HFFc6 (cell line): ENCODE results near the gene ACTN1. TPM values are rescaled to one million over a fixed set of nuclear protein-coding genes. Genes with fewer than 3 reads are reported as not detected.

Experiments used
- DNase-seq: peaks from one replicate; pipeline ENCODE4 v3.0.0-alpha.2; 2018
- H3K27ac Mint-ChIP-seq: 2 replicates; pipeline ENCODE4 v1.8.0; 2020; ENCODE audit warnings: mild to moderate bottlenecking, mixed read lengths
- H3K27me3 Mint-ChIP-seq: 2 replicates; pipeline ENCODE4 v1.8.0; 2021; ENCODE audit warnings: mild to moderate bottlenecking, moderate library complexity, mixed read lengths; ENCODE audit not compliant: insufficient read depth
- H3K36me3 Mint-ChIP-seq: 2 replicates; pipeline ENCODE4 v1.8.0; 2021; ENCODE audit warnings: low read depth, mixed read lengths
- H3K4me1 Mint-ChIP-seq: 2 replicates; pipeline ENCODE4 v1.8.0; 2020; ENCODE audit warnings: low read depth, mixed read lengths
- H3K4me3 Mint-ChIP-seq: 2 replicates; pipeline ENCODE4 v1.8.0; 2020; ENCODE audit warnings: mild to moderate bottlenecking, moderate library complexity, mixed read lengths
- H3K9me3 Mint-ChIP-seq: 2 replicates; pipeline ENCODE4 v1.8.0; 2020; ENCODE audit warnings: mild to moderate bottlenecking, mixed read lengths
- CTCF ChIP-seq: fragments of 200-600 bp; sonication (generic); IDR thresholded peaks from 2 replicates; pipeline ENCODE4 v1.5.0; 2021; ENCODE audit warnings: antibody characterized with exemption, mild to moderate bottlenecking
- total RNA-seq, 6 experiments: library from RNA; stranded (reverse); fragmentation: NEBNext Ultra II Directional; extraction: Animal tissue kit (Norgen Biotek cat#: 25700); gene quantifications; 2 replicates in 1 of 6; 3 replicates in 5 of 6; pipeline ENCODE4 v1.2.3, GENCODE V29; 2021

The ACTN1 gene
- total RNA-seq, 6 experiments from 2014 or later = 749 to 847 (median 825) TPM

- H3K9me3 Mint-ChIP-seq = no peaks in the 10 kb centered on the region
- peak overlapping the region; percentile 70 for H3K27ac Mint-ChIP-seq
- peaks cover 27% of the 10 kb centered on the region for H3K27me3 Mint-ChIP-seq
- DNase-seq = no peak
- TF ChIP-seq CTCF = no peak
- H3K4me1 Mint-ChIP-seq = peaks cover 97% of the 10 kb centered on the region
- peak overlapping the region; percentile 61 for H3K4me3 Mint-ChIP-seq
- H3K36me3 Mint-ChIP-seq = peaks cover 83% of the 10 kb centered on the region
Measured at GRCh38 chr14:68972507-68973218, 6.4 kb downstream of the ACTN1 start.

- Mint-ChIP-seq H3K36me3 (peaks cover 78% of the 10 kb centered on the region), H3K27me3 (peaks cover 23% of the 10 kb centered on the region), H3K9me3 (no peaks in the 10 kb centered on the region), H3K4me1 (peaks cover 100% of the 10 kb centered on the region), H3K4me3 (peak overlapping the region; percentile 61), H3K27ac (peak overlapping the region; percentile 70)
- TF ChIP-seq CTCF = no peak
- no peak for DNase-seq
Measured at GRCh38 chr14:68971411-68972035, 7.6 kb downstream of the ACTN1 start.

DNA sequence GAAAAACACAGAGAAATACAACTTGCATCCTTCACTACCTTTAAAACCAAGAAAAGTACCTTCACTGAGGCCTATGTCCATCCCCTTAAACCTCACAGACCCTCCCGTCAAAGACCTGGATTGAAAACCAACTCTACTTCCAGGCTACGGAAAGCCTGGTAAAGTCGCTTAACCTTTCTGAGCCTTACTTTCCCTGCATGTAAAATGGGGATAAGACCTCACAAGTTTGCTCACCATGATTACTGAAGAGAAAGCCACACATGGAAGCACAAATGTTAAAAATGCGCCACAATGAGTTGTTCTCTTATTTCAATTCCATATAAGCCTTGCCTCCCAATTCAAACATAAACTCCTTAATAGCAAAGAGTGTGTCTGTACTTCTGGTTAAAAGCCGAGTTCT is 8.4 kb downstream of the ACTN1 start:
- H3K36me3 Mint-ChIP-seq = peaks cover 70% of the 10 kb centered on the region
- H3K9me3 Mint-ChIP-seq = no peaks in the 10 kb centered on the region
- no peak for DNase-seq
- H3K4me1 Mint-ChIP-seq = peaks cover 100% of the 10 kb centered on the region
- peaks cover 26% of the 10 kb centered on the region for H3K27me3 Mint-ChIP-seq
- H3K4me3 Mint-ChIP-seq = peak overlapping the region; percentile 6; the same call in 1 of the 2 replicates
- peak overlapping the region; percentile 70 for H3K27ac Mint-ChIP-seq
- TF ChIP-seq CTCF = no peak

DNA sequence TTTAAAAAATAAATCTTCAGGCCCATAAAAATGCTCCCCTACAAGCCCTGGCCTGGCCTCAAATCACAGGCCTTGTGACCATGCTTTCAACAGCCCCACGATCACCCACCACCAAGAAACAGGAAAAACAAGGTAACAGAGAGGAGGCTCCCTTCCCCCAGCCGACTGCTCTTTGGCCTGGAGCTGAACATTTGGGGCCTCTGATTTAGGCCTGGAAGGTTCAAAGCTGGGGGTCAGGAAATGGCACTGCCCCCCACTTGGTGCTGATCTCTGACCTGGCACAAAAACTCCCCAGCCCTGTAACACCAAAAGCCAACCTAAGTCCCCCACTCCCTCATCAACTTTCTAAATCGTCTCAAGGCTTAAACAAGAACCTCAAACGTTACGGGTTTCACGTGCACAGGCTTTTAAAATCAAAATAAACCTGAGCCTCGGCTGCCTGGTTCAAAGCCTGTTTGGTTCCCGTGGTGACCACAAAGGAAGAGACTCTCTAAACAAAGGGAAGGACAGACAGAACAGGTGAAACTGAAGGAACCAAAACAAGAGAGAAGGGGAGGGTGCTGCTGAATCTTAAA is 9.0 kb downstream of the ACTN1 start:
- no peak for DNase-seq
- peaks cover 100% of the 10 kb centered on the region for H3K4me1 Mint-ChIP-seq
- H3K36me3 Mint-ChIP-seq = peaks cover 69% of the 10 kb centered on the region
- H3K27me3 Mint-ChIP-seq = peaks cover 26% of the 10 kb centered on the region
- TF ChIP-seq CTCF = no peak
- peak overlapping the region; percentile 70 for H3K27ac Mint-ChIP-seq
- peak overlapping the region; percentile 62 for H3K4me3 Mint-ChIP-seq
- no peaks in the 10 kb centered on the region for H3K9me3 Mint-ChIP-seq

- Mint-ChIP-seq H3K9me3 (no peaks in the 10 kb centered on the region), H3K4me1 (peaks cover 100% of the 10 kb centered on the region), H3K27me3 (peaks cover 26% of the 10 kb centered on the region), H3K36me3 (peaks cover 62% of the 10 kb centered on the region), H3K27ac (peak overlapping the region; percentile 70), H3K4me3 (peak overlapping the region; percentile 62)
- no peak for TF ChIP-seq CTCF
- no peak for DNase-seq
Measured at GRCh38 chr14:68969278-68970033, 9.6 kb downstream of the ACTN1 start.
